ENCODE data around the gene NHLRC2. TPM values are rescaled to one million over a fixed set of nuclear protein-coding genes. Genes with fewer than 3 reads are reported as not detected.

NHLRC2 gene
- total and polyA plus RNA-seq, 2 experiments from 2014 or later: 15.5 to 28.1 TPM

GRCh38 chr10:113945075-113945686 is 90.7 kb downstream of the NHLRC2 start (continued):
- TF ChIP-seq, protein P1, sequence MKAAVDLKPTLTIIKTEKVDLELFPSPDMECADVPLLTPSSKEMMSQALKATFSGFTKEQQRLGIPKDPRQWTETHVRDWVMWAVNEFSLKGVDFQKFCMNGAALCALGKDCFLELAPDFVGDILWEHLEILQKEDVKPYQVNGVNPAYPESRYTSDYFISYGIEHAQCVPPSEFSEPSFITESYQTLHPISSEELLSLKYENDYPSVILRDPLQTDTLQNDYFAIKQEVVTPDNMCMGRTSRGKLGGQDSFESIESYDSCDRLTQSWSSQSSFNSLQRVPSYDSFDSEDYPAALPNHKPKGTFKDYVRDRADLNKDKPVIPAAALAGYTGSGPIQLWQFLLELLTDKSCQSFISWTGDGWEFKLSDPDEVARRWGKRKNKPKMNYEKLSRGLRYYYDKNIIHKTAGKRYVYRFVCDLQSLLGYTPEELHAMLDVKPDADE (IDR thresholded peaks at IDR 0.05): no peak

DNA sequence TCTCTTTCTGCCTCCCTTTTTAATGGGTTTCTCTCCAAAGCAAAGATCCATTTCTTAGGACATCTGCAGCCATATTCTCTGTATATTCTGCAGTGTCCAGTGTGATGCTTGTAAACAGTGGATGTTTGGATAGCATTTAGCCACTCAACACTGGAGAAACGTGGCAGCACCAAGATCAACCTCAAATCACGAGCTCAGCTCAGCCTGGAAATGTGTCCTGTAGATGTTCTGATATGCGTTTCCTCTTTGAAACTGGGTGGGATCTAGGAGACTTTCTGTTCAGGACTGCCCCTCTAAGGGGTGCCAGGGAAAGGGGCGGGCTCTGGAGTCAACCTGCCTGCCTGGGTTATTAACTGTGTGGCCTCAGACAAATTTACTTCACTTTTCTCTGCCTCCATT is 91.2 kb downstream of the NHLRC2 start:
- H3F3A ChIP-seq (replicated peaks; ENCODE audit: low read depth): no peaks in the 10 kb centered on the region
- no peak for ATAC-seq
- DNase-seq (ENCODE audit: low spot score): no peak
- no peak overlapping the region for H2AFZ ChIP-seq
- H3K4me1 Mint-ChIP-seq: no peaks in the 10 kb centered on the region
- no peaks in the 10 kb centered on the region for H3K36me3 ChIP-seq (ENCODE audit: insufficient read depth)
- H3K4me2 ChIP-seq: no peak overlapping the region
- no peaks in the 10 kb centered on the region for H3K27me3 ChIP-seq (ENCODE audit: insufficient read depth)
- H3K4me3 Mint-ChIP-seq: no peak overlapping the region
- H3K4me1 ChIP-seq (ENCODE audit: insufficient read depth): no peaks in the 10 kb centered on the region
- H3K9me3 Mint-ChIP-seq: no peaks in the 10 kb centered on the region
- no peaks in the 10 kb centered on the region for H3K36me3 Mint-ChIP-seq (ENCODE audit: low read depth)
- no peak overlapping the region for H3K27ac ChIP-seq (ENCODE audit: low read depth)
- peaks cover 2% of the 10 kb centered on the region for H3K27me3 Mint-ChIP-seq (ENCODE audit: insufficient read depth, low read depth, poor library complexity)
- no peaks in the 10 kb centered on the region for H3K79me2 ChIP-seq (replicated peaks; ENCODE audit: insufficient read depth)
- peaks cover 10% of the 10 kb centered on the region; the same call in 1 of the 2 replicates for H3K9me2 ChIP-seq (ENCODE audit: insufficient read depth)
- H3K4me3 ChIP-seq: no peak overlapping the region
- H4K20me1 ChIP-seq (replicated peaks; ENCODE audit: insufficient read depth): no peaks in the 10 kb centered on the region
- no peak overlapping the region for H3K27ac Mint-ChIP-seq
- no peak for TF ChIP-seq JUNB (IDR thresholded peaks at IDR 0.05; ENCODE audit: unreplicated experiment)
- TF ChIP-seq, protein P2, sequence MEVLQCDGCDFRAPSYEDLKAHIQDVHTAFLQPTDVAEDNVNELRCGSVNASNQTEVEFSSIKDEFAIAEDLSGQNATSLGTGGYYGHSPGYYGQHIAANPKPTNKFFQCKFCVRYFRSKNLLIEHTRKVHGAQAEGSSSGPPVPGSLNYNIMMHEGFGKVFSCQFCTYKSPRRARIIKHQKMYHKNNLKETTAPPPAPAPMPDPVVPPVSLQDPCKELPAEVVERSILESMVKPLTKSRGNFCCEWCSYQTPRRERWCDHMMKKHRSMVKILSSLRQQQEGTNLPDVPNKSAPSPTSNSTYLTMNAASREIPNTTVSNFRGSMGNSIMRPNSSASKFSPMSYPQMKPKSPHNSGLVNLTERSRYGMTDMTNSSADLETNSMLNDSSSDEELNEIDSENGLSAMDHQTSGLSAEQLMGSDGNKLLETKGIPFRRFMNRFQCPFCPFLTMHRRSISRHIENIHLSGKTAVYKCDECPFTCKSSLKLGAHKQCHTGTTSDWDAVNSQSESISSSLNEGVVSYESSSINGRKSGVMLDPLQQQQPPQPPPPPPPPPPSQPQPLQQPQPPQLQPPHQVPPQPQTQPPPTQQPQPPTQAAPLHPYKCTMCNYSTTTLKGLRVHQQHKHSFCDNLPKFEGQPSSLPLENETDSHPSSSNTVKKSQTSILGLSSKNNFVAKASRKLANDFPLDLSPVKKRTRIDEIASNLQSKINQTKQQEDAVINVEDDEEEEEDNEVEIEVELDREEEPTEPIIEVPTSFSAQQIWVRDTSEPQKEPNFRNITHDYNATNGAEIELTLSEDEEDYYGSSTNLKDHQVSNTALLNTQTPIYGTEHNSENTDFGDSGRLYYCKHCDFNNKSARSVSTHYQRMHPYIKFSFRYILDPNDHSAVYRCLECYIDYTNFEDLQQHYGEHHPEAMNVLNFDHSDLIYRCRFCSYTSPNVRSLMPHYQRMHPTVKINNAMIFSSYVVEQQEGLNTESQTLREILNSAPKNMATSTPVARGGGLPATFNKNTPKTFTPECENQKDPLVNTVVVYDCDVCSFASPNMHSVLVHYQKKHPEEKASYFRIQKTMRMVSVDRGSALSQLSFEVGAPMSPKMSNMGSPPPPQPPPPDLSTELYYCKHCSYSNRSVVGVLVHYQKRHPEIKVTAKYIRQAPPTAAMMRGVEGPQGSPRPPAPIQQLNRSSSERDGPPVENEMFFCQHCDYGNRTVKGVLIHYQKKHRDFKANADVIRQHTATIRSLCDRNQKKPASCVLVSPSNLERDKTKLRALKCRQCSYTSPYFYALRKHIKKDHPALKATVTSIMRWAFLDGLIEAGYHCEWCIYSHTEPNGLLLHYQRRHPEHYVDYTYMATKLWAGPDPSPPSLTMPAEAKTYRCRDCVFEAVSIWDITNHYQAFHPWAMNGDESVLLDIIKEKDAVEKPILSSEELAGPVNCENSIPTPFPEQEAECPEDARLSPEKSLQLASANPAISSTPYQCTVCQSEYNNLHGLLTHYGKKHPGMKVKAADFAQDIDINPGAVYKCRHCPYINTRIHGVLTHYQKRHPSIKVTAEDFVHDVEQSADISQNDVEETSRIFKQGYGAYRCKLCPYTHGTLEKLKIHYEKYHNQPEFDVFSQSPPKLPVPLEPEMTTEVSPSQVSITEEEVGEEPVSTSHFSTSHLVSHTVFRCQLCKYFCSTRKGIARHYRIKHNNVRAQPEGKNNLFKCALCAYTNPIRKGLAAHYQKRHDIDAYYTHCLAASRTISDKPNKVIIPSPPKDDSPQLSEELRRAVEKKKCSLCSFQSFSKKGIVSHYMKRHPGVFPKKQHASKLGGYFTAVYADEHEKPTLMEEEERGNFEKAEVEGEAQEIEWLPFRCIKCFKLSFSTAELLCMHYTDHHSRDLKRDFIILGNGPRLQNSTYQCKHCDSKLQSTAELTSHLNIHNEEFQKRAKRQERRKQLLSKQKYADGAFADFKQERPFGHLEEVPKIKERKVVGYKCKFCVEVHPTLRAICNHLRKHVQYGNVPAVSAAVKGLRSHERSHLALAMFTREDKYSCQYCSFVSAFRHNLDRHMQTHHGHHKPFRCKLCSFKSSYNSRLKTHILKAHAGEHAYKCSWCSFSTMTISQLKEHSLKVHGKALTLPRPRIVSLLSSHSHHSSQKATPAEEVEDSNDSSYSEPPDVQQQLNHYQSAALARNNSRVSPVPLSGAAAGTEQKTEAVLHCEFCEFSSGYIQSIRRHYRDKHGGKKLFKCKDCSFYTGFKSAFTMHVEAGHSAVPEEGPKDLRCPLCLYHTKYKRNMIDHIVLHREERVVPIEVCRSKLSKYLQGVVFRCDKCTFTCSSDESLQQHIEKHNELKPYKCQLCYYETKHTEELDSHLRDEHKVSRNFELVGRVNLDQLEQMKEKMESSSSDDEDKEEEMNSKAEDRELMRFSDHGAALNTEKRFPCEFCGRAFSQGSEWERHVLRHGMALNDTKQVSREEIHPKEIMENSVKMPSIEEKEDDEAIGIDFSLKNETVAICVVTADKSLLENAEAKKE (CRISPR knock-in tag; IDR thresholded peaks at IDR 0.05): no peak
- TF ChIP-seq STAT1 (IDR thresholded peaks at IDR 0.05; ENCODE audit: unreplicated experiment): no peak
- no peak for TF ChIP-seq ZNF114 (CRISPR knock-in tag; IDR thresholded peaks at IDR 0.05)
- TF ChIP-seq POLR2AphosphoS5 (IDR thresholded peaks at IDR 0.05; ENCODE audit: low read depth): no peak
- TF ChIP-seq EZH2phosphoT487 (IDR thresholded peaks at IDR 0.05; ENCODE audit: unreplicated experiment): no peak
- no peak for TF ChIP-seq CTCF (conservative IDR thresholded peaks at IDR 0.05; ENCODE audit: low read depth in 2 of 2)
- TF ChIP-seq, protein P1 (IDR thresholded peaks at IDR 0.05): no peak
- no peak for TF ChIP-seq EZH2 (IDR thresholded peaks at IDR 0.05; ENCODE audit: low read depth, unreplicated experiment)
- no peak for TF ChIP-seq ZNF331 (CRISPR knock-in tag; IDR thresholded peaks at IDR 0.05; ENCODE audit: low read depth)
- TF ChIP-seq CREB1 (CRISPR knock-in tag; IDR thresholded peaks at IDR 0.05; ENCODE audit: low read depth): no peak

All from GM23338 (cell line).